Measurements from ENCODE around the gene CA7.

GRCh38 chr16:66859397-66860068, 15.3 kb downstream of the CA7 start:
- TF ChIP-seq POLR2AphosphoS5 (IDR thresholded peaks at IDR 0.05; ENCODE audit: low read depth, low read length) (no peak), CTCF (IDR thresholded peaks at IDR 0.05) (no peak)

All from Panc1 (cell line).